ENCODE measurements around the gene STBD1. TPM values are rescaled to one million over a fixed set of nuclear protein-coding genes. Genes with fewer than 3 reads are reported as not detected.

Gene STBD1
- total RNA-seq, 1 experiment from 2014 or later = 7.3 TPM

- Histone ChIP-seq H3K36me3 (ENCODE audit: low read depth, low read length) (no peaks in the 10 kb centered on the region), H3K4me1 (ENCODE audit: insufficient read depth, low read length) (peaks cover 10% of the 10 kb centered on the region; the same call in 1 of the 2 replicates), H3F3A (ENCODE audit: low read length, unreplicated experiment) (no peaks in the 10 kb centered on the region), H3K9me2 (replicated peaks; ENCODE audit: low read length) (no peaks in the 10 kb centered on the region), H3K27me3 (ENCODE audit: low read length) (no peaks in the 10 kb centered on the region), H3K9me3 (ENCODE audit: low read length) (no peaks in the 10 kb centered on the region), H3K4me3 (ENCODE audit: low read length) (no peak overlapping the region), H4K20me1 (ENCODE audit: low read length) (no peaks in the 10 kb centered on the region), H2AFZ (ENCODE audit: low read length) (no peak overlapping the region), H3K27ac (ENCODE audit: low read length) (no peak overlapping the region), H3K79me2 (ENCODE audit: low read length) (no peaks in the 10 kb centered on the region), H3K4me2 (ENCODE audit: low read length) (no peak overlapping the region), H3K9ac (ENCODE audit: low read length) (no peak overlapping the region)
- ChIA-PET POLR2A (ENCODE audit: unreplicated experiment) (no interaction called here), CTCF (no interaction called here)
- peak; percentile 34 for DNase-seq
- peak; percentile 37 for ATAC-seq
- no TSS peak for BruUV-seq (replicated peaks)
- TF ChIP-seq EZH2phosphoT487 (IDR thresholded peaks at IDR 0.05; ENCODE audit: borderline replicate concordance, low read length) (no peak), EZH2 (IDR thresholded peaks at IDR 0.05; ENCODE audit: low read length, unreplicated experiment) (no peak)
- TF ChIP-seq, protein P1, sequence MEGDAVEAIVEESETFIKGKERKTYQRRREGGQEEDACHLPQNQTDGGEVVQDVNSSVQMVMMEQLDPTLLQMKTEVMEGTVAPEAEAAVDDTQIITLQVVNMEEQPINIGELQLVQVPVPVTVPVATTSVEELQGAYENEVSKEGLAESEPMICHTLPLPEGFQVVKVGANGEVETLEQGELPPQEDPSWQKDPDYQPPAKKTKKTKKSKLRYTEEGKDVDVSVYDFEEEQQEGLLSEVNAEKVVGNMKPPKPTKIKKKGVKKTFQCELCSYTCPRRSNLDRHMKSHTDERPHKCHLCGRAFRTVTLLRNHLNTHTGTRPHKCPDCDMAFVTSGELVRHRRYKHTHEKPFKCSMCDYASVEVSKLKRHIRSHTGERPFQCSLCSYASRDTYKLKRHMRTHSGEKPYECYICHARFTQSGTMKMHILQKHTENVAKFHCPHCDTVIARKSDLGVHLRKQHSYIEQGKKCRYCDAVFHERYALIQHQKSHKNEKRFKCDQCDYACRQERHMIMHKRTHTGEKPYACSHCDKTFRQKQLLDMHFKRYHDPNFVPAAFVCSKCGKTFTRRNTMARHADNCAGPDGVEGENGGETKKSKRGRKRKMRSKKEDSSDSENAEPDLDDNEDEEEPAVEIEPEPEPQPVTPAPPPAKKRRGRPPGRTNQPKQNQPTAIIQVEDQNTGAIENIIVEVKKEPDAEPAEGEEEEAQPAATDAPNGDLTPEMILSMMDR (conservative IDR thresholded peaks at IDR 0.05; ENCODE audit: low read depth, low read length) = no peak
- intact Hi-C loops (cut with micrococcal nuclease) = no loop called here
Measured at GRCh38 chr4:76277667-76278066, 28.9 kb upstream of the STBD1 start.

- Histone ChIP-seq H3K79me2 (ENCODE audit: low read length) (no peaks in the 10 kb centered on the region), H3K4me1 (ENCODE audit: insufficient read depth, low read length) (peaks cover 18% of the 10 kb centered on the region), H3K9me3 (ENCODE audit: low read length) (no peaks in the 10 kb centered on the region), H3K27me3 (ENCODE audit: low read length) (no peaks in the 10 kb centered on the region), H4K20me1 (ENCODE audit: low read length) (no peaks in the 10 kb centered on the region), H3K9me2 (replicated peaks; ENCODE audit: low read length) (no peaks in the 10 kb centered on the region), H3K4me3 (ENCODE audit: low read length) (no peak overlapping the region), H3K36me3 (ENCODE audit: low read depth, low read length) (no peaks in the 10 kb centered on the region), H3K4me2 (ENCODE audit: low read length) (no peak overlapping the region), H3K9ac (ENCODE audit: low read length) (no peak overlapping the region), H2AFZ (ENCODE audit: low read length) (no peak overlapping the region), H3F3A (ENCODE audit: low read length, unreplicated experiment) (no peaks in the 10 kb centered on the region), H3K27ac (ENCODE audit: low read length) (no peak overlapping the region)
- ATAC-seq = no peak
- ChIA-PET CTCF (interaction anchor here (0.5 kb wide), 1 partner anchor 27 kb away, joined by 4 read pairs; no protein-coding TSS in a partner anchor), POLR2A (ENCODE audit: unreplicated experiment) (no interaction called here)
- no peak for DNase-seq
- intact Hi-C loops (cut with micrococcal nuclease) = no loop called here
- TF ChIP-seq EZH2 (IDR thresholded peaks at IDR 0.05; ENCODE audit: low read length, unreplicated experiment) (no peak), EZH2phosphoT487 (IDR thresholded peaks at IDR 0.05; ENCODE audit: borderline replicate concordance, low read length) (no peak)
- TF ChIP-seq, protein P1 (conservative IDR thresholded peaks at IDR 0.05; ENCODE audit: low read depth, low read length) = no peak
- BruUV-seq (replicated peaks) = no TSS peak
Measured at GRCh38 chr4:76278583-76278982, 27.9 kb upstream of the STBD1 start.

GRCh38 chr4:76279462-76279861 is 27.1 kb upstream of the STBD1 start:
- no peak overlapping the region for H2AFZ ChIP-seq (ENCODE audit: low read length)
- no peaks in the 10 kb centered on the region for H3K79me2 ChIP-seq (ENCODE audit: low read length)
- H3K4me2 ChIP-seq (ENCODE audit: low read length) = no peak overlapping the region
- no peaks in the 10 kb centered on the region for H3K9me2 ChIP-seq (replicated peaks; ENCODE audit: low read length)
- CTCF ChIA-PET = no interaction called here
- no peak overlapping the region for H3K4me3 ChIP-seq (ENCODE audit: low read length)
- H3K36me3 ChIP-seq (ENCODE audit: low read depth, low read length) = no peaks in the 10 kb centered on the region
- H3K27me3 ChIP-seq (ENCODE audit: low read length) = no peaks in the 10 kb centered on the region
- no peak overlapping the region for H3K9ac ChIP-seq (ENCODE audit: low read length)
- TF ChIP-seq EZH2phosphoT487 (IDR thresholded peaks at IDR 0.05; ENCODE audit: borderline replicate concordance, low read length) (no peak), EZH2 (IDR thresholded peaks at IDR 0.05; ENCODE audit: low read length, unreplicated experiment) (no peak)
- TF ChIP-seq, protein P1 (conservative IDR thresholded peaks at IDR 0.05; ENCODE audit: low read depth, low read length) = no peak
- ATAC-seq (no peak), DNase-seq (no peak)
- peaks cover 24% of the 10 kb centered on the region for H3K4me1 ChIP-seq (ENCODE audit: insufficient read depth, low read length)
- H3K9me3 ChIP-seq (ENCODE audit: low read length) = no peaks in the 10 kb centered on the region
- no peaks in the 10 kb centered on the region for H3F3A ChIP-seq (ENCODE audit: low read length, unreplicated experiment)
- H3K27ac ChIP-seq (ENCODE audit: low read length) = no peak overlapping the region
- no TSS peak for BruUV-seq (replicated peaks)
- H4K20me1 ChIP-seq (ENCODE audit: low read length) = no peaks in the 10 kb centered on the region
- intact Hi-C loops (cut with micrococcal nuclease) = no loop called here
- POLR2A ChIA-PET (ENCODE audit: unreplicated experiment) = no interaction called here

Data from PC-3 (cell line).